ENCODE data around the gene UNC79. TPM values are rescaled to one million over a fixed set of nuclear protein-coding genes. Genes with fewer than 3 reads are reported as not detected.

UNC79 gene
- total RNA-seq, 2 donors from 2014 or later, result 0.19 to 0.31 TPM

- Histone ChIP-seq H3K36me3 (no peaks in the 10 kb centered on the region), H3K27me3 (no peaks in the 10 kb centered on the region), H3K4me1 (no peaks in the 10 kb centered on the region), H3K27ac (no peak overlapping the region), H3K9me3 (no peaks in the 10 kb centered on the region), H3K4me3 (no peak overlapping the region)
- no peak for DNase-seq (ENCODE audit: low spot score)
- TF ChIP-seq CTCF (IDR thresholded peaks at IDR 0.05), result no peak
Observed at GRCh38 chr14:93733631-93734030, 302.9 kb downstream of the UNC79 start.

- Histone ChIP-seq H3K9me3 (no peaks in the 10 kb centered on the region), H3K27me3 (no peaks in the 10 kb centered on the region), H3K4me3 (no peak overlapping the region), H3K4me1 (no peaks in the 10 kb centered on the region), H3K27ac (no peak overlapping the region), H3K36me3 (no peaks in the 10 kb centered on the region)
- DNase-seq (ENCODE audit: low spot score), result no peak
- no peak for TF ChIP-seq CTCF (IDR thresholded peaks at IDR 0.05)
Observed at GRCh38 chr14:93734086-93734822, 303.5 kb downstream of the UNC79 start.

- no peak for DNase-seq (ENCODE audit: low spot score)
- no peaks in the 10 kb centered on the region for H3K27me3 ChIP-seq
- H3K36me3 ChIP-seq, result no peaks in the 10 kb centered on the region
- H3K9me3 ChIP-seq, result no peaks in the 10 kb centered on the region
- H3K27ac ChIP-seq, result no peak overlapping the region
- no peak overlapping the region for H3K4me3 ChIP-seq
- TF ChIP-seq CTCF (IDR thresholded peaks at IDR 0.05), result no peak
- H3K4me1 ChIP-seq, result no peaks in the 10 kb centered on the region
Observed at GRCh38 chr14:93735206-93735605, 304.5 kb downstream of the UNC79 start.

GRCh38 chr14:93736378-93737014 is 305.8 kb downstream of the UNC79 start:
- H3K4me1 ChIP-seq, result no peaks in the 10 kb centered on the region
- H3K36me3 ChIP-seq, result no peaks in the 10 kb centered on the region
- no peak overlapping the region for H3K4me3 ChIP-seq
- no peak overlapping the region for H3K27ac ChIP-seq
- H3K9me3 ChIP-seq, result no peaks in the 10 kb centered on the region
- no peaks in the 10 kb centered on the region for H3K27me3 ChIP-seq
- DNase-seq (ENCODE audit: low spot score), result no peak
- TF ChIP-seq CTCF (IDR thresholded peaks at IDR 0.05), result peak in 1 of 2 donors; percentile 47

GRCh38 chr14:93737634-93738033 is 306.9 kb downstream of the UNC79 start:
- Histone ChIP-seq H3K36me3 (no peaks in the 10 kb centered on the region), H3K27me3 (no peaks in the 10 kb centered on the region), H3K4me1 (peaks cover 0 to 6% of the 10 kb centered on the region in 2 donors), H3K4me3 (no peak overlapping the region), H3K9me3 (no peaks in the 10 kb centered on the region), H3K27ac (no peak overlapping the region)
- DNase-seq (ENCODE audit: low spot score), result no peak
- TF ChIP-seq CTCF (IDR thresholded peaks at IDR 0.05), result no peak
